ENCODE data around the gene CHST9.
"Not testable (repeated sequence)": the region's sequence is repeated elsewhere in the genome, so short reads cannot be mapped to it uniquely, and the experiment has no call there.

The CHST9 gene

DNA sequence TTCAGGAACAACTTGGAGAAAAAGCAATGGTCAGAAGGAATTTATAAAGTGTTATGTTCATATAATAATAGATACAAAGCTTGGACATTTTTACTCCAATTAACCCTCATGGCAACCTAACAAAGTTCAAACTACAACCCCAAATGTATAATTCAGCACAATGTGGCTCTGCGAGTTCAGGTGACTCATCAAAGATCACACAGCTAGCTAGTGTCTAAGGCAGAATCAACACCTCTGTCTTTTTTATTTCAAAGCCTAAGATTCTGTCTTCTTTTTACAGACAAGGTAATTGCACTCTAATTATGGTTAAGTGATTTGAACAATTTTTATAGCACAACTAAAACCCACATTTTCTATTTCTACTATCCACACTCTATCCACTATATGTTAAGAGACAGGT lies 90.5 kb downstream of the CHST9 start:
- Histone ChIP-seq H3K9me3 (ENCODE audit: low read length) (no peaks in the 10 kb centered on the region), H3K27me3 (ENCODE audit: insufficient read depth, low read length) (no peaks in the 10 kb centered on the region), H3K27ac (ENCODE audit: low read depth, low read length, poor library complexity, severe bottlenecking) (no peak overlapping the region), H3K9me2 (ENCODE audit: low read depth, low read length) (no peaks in the 10 kb centered on the region), H3K9ac (ENCODE audit: low read length) (no peak overlapping the region), H3K4me2 (ENCODE audit: low read length) (no peak overlapping the region), H3K4me1 (ENCODE audit: insufficient read depth, low read length, severe bottlenecking) (no peaks in the 10 kb centered on the region), H3K4me3 (ENCODE audit: low read depth, low read length, poor library complexity, severe bottlenecking) (no peak overlapping the region), H3K36me3 (ENCODE audit: insufficient read depth, low read length) (no peaks in the 10 kb centered on the region), H2AFZ (ENCODE audit: low read length) (no peak overlapping the region), H3K79me2 (ENCODE audit: insufficient read depth, low read length) (no peaks in the 10 kb centered on the region), H3F3A (ENCODE audit: insufficient read depth, low read length) (no peaks in the 10 kb centered on the region), H4K20me1 (ENCODE audit: insufficient read depth, low read length) (no peaks in the 10 kb centered on the region)
- TF ChIP-seq CTCF (IDR thresholded peaks at IDR 0.05; ENCODE audit: low read length) (no peak), EZH2 (IDR thresholded peaks at IDR 0.05; ENCODE audit: borderline replicate concordance, low read length) (no peak)

GRCh38 chr18:27093290-27093689 lies 91.8 kb downstream of the CHST9 start:
- not testable (repeated sequence) for H3K27ac ChIP-seq (ENCODE audit: low read depth, low read length, poor library complexity, severe bottlenecking); H3K4me3 ChIP-seq (ENCODE audit: low read depth, low read length, poor library complexity, severe bottlenecking); H3K9me3 ChIP-seq (ENCODE audit: low read length); H3K4me2 ChIP-seq (ENCODE audit: low read length); H3K79me2 ChIP-seq (ENCODE audit: insufficient read depth, low read length); H3K4me1 ChIP-seq (ENCODE audit: insufficient read depth, low read length, severe bottlenecking); H3K9me2 ChIP-seq (ENCODE audit: low read depth, low read length); H3K36me3 ChIP-seq (ENCODE audit: insufficient read depth, low read length); H4K20me1 ChIP-seq (ENCODE audit: insufficient read depth, low read length); H3K9ac ChIP-seq (ENCODE audit: low read length); H3K27me3 ChIP-seq (ENCODE audit: insufficient read depth, low read length); H2AFZ ChIP-seq (ENCODE audit: low read length); H3F3A ChIP-seq (ENCODE audit: insufficient read depth, low read length)

GRCh38 chr18:27081701-27082100 lies 103.4 kb downstream of the CHST9 start:
- Histone ChIP-seq H3K9me2 (ENCODE audit: low read depth, low read length) (no peaks in the 10 kb centered on the region), H3K4me2 (ENCODE audit: low read length) (no peak overlapping the region), H3K36me3 (ENCODE audit: insufficient read depth, low read length) (no peaks in the 10 kb centered on the region), H2AFZ (ENCODE audit: low read length) (0 out of 2 replicates have a peak overlapping the region, but pooled peaks have one; percentile 34), H3K27me3 (ENCODE audit: insufficient read depth, low read length) (no peaks in the 10 kb centered on the region), H3F3A (ENCODE audit: insufficient read depth, low read length) (no peaks in the 10 kb centered on the region), H4K20me1 (ENCODE audit: insufficient read depth, low read length) (no peaks in the 10 kb centered on the region), H3K4me3 (ENCODE audit: low read depth, low read length, poor library complexity, severe bottlenecking) (no peak overlapping the region), H3K4me1 (ENCODE audit: insufficient read depth, low read length, severe bottlenecking) (no peaks in the 10 kb centered on the region), H3K9me3 (ENCODE audit: low read length) (no peaks in the 10 kb centered on the region), H3K27ac (ENCODE audit: low read depth, low read length, poor library complexity, severe bottlenecking) (no peak overlapping the region), H3K79me2 (ENCODE audit: insufficient read depth, low read length) (no peaks in the 10 kb centered on the region), H3K9ac (ENCODE audit: low read length) (no peak overlapping the region)
- TF ChIP-seq CTCF (IDR thresholded peaks at IDR 0.05; ENCODE audit: low read length) (no peak), EZH2 (IDR thresholded peaks at IDR 0.05; ENCODE audit: borderline replicate concordance, low read length) (no peak)

- H3K9ac ChIP-seq (ENCODE audit: low read length): no peak overlapping the region
- no peak overlapping the region for H3K4me3 ChIP-seq (ENCODE audit: low read depth, low read length, poor library complexity, severe bottlenecking)
- no peaks in the 10 kb centered on the region for H4K20me1 ChIP-seq (ENCODE audit: insufficient read depth, low read length)
- H3K9me2 ChIP-seq (ENCODE audit: low read depth, low read length): no peaks in the 10 kb centered on the region
- H3K4me2 ChIP-seq (ENCODE audit: low read length): no peak overlapping the region
- H3K27me3 ChIP-seq (ENCODE audit: insufficient read depth, low read length): no peaks in the 10 kb centered on the region
- H3K27ac ChIP-seq (ENCODE audit: low read depth, low read length, poor library complexity, severe bottlenecking): no peak overlapping the region
- no peaks in the 10 kb centered on the region for H3F3A ChIP-seq (ENCODE audit: insufficient read depth, low read length)
- H3K4me1 ChIP-seq (ENCODE audit: insufficient read depth, low read length, severe bottlenecking): peaks cover 27% of the 10 kb centered on the region
- TF ChIP-seq CTCF (IDR thresholded peaks at IDR 0.05; ENCODE audit: low read length): no peak
- TF ChIP-seq EZH2 (IDR thresholded peaks at IDR 0.05; ENCODE audit: borderline replicate concordance, low read length): no peak
- H3K9me3 ChIP-seq (ENCODE audit: low read length): no peaks in the 10 kb centered on the region
- no peaks in the 10 kb centered on the region for H3K36me3 ChIP-seq (ENCODE audit: insufficient read depth, low read length)
- H2AFZ ChIP-seq (ENCODE audit: low read length): no peak overlapping the region
- no peaks in the 10 kb centered on the region for H3K79me2 ChIP-seq (ENCODE audit: insufficient read depth, low read length)
These were observed 109.3 kb downstream of the CHST9 start for GRCh38 chr18:27075828-27076227.

Measured in OCI-LY1 (cell line).